CD14-positive monocyte (primary cell): ENCODE measurements around the gene HIF1A. TPM values are rescaled to one million over a fixed set of nuclear protein-coding genes. Genes with fewer than 3 reads are reported as not detected.

Experiments used
- DNase-seq, 3 donors: peaks; one replicate each; pipeline ENCODE4 v3.0.0-alpha.2; 2011 to 2022
- H2AFZ ChIP-seq: 2 replicates; pipeline ENCODE4 v1.6.0; 2012; ENCODE audit warnings: mild to moderate bottlenecking, low read depth, low read length, inconsistent platforms; ENCODE audit not compliant: insufficient read depth, poor library complexity, severe bottlenecking
- H3K27ac ChIP-seq, 2 donors: 1 replicate in 1 of 2; 2 replicates in 1 of 2; pipeline ENCODE4 v1.5.1; 2012 to 2013; ENCODE audit warnings: low read length in 2 of 2, control low read depth in 1 of 2, inconsistent platforms in 1 of 2, low read depth in 1 of 2, mild to moderate bottlenecking in 1 of 2
- H3K27me3 ChIP-seq, 2 donors: one replicate each; pipeline versions ENCODE4 v1.6.0 to v1.6.1; 2011 to 2013; ENCODE audit warnings: low read length in 2 of 2; ENCODE audit not compliant: control insufficient read depth in 2 of 2, insufficient read depth in 2 of 2
- H3K36me3 ChIP-seq, 2 donors: replicated peaks in 1 of 2; 1 replicate in 1 of 2; 2 replicates in 1 of 2; pipeline versions ENCODE4 v1.5.1 to v1.6.1; 2012 to 2013; ENCODE audit warnings: low read length in 2 of 2, control low read depth in 1 of 2, inconsistent platforms in 1 of 2, mild to moderate bottlenecking in 1 of 2; ENCODE audit not compliant: insufficient read depth in 2 of 2, control insufficient read depth in 1 of 2
- H3K4me1 ChIP-seq, 2 donors: 1 replicate in 1 of 2; 2 replicates in 1 of 2; pipeline versions ENCODE4 v1.5.1 to v1.6.1; 2012 to 2013; ENCODE audit warnings: low read length in 2 of 2, control low read depth in 1 of 2, inconsistent platforms in 1 of 2, mild to moderate bottlenecking in 1 of 2, moderate library complexity in 1 of 2; ENCODE audit not compliant: insufficient read depth in 2 of 2, control insufficient read depth in 1 of 2
- H3K4me2 ChIP-seq: replicated peaks from 2 replicates; pipeline ENCODE3; 2012; ENCODE audit warnings: low read length, moderate library complexity, mild to moderate bottlenecking; ENCODE audit not compliant: poor library complexity, severe bottlenecking; ENCODE audit errors: extremely low read depth
- H3K4me3 ChIP-seq, 3 experiments: fragments of 200-600 bp in 1 of 3; sonication (generic) in 1 of 3; replicated peaks in 1 of 3; 1 replicate in 2 of 3; 2 replicates in 1 of 3; pipeline ENCODE4 v1.5.1; 2011 to 2013; ENCODE audit warnings: low read length in 3 of 3, mild to moderate bottlenecking in 3 of 3, control low read depth in 2 of 3, low read depth in 2 of 3, inconsistent platforms in 1 of 3, moderate library complexity in 1 of 3
- H3K79me2 ChIP-seq: 2 replicates; pipeline ENCODE4 v1.6.0; 2012; ENCODE audit warnings: mild to moderate bottlenecking, control low read depth, inconsistent platforms, low read length, moderate library complexity; ENCODE audit not compliant: insufficient read depth
- H3K9ac ChIP-seq: 2 replicates; pipeline ENCODE4 v1.6.0; 2017; ENCODE audit warnings: low read length, mild to moderate bottlenecking; ENCODE audit not compliant: insufficient read depth, poor library complexity, severe bottlenecking
- H3K9me3 ChIP-seq, 2 donors: replicated peaks in 1 of 2; 1 replicate in 1 of 2; 2 replicates in 1 of 2; pipeline versions ENCODE4 v1.5.1 to v1.6.1; 2012 to 2013; ENCODE audit warnings: low read length in 2 of 2, control low read depth in 1 of 2; ENCODE audit not compliant: control insufficient read depth in 1 of 2, insufficient read depth in 1 of 2
- H4K20me1 ChIP-seq: 2 replicates; pipeline ENCODE4 v1.6.0; 2012; ENCODE audit warnings: mild to moderate bottlenecking, low read length, control low read depth, moderate library complexity; ENCODE audit not compliant: insufficient read depth
- H3K27ac Mint-ChIP-seq, 7 donors: one replicate each; pipeline ENCODE4 v1.8.0; 2020; ENCODE audit warnings: mild to moderate bottlenecking in 7 of 7, mixed read lengths in 7 of 7, moderate library complexity in 6 of 7, inconsistent platforms in 2 of 7
- H3K27me3 Mint-ChIP-seq, 3 donors: one replicate each; pipeline ENCODE4 v1.8.0; 2021 to 2022; ENCODE audit warnings: low read depth in 3 of 3, mild to moderate bottlenecking in 3 of 3, mixed read lengths in 3 of 3, moderate library complexity in 3 of 3, inconsistent platforms in 1 of 3
- H3K36me3 Mint-ChIP-seq, 2 donors: one replicate each; pipeline ENCODE4 v1.8.0; 2020; ENCODE audit warnings: mixed read lengths in 2 of 2, inconsistent platforms in 1 of 2, mild to moderate bottlenecking in 1 of 2
- H3K4me1 Mint-ChIP-seq: one replicate; pipeline ENCODE4 v1.8.0; 2020; ENCODE audit warnings: mild to moderate bottlenecking, mixed read lengths
- H3K4me3 Mint-ChIP-seq, 2 donors: one replicate each; pipeline ENCODE4 v1.8.0; 2020; ENCODE audit warnings: mild to moderate bottlenecking in 2 of 2, mixed read lengths in 2 of 2, moderate library complexity in 1 of 2
- H3K9me3 Mint-ChIP-seq, 7 donors: one replicate each; pipeline ENCODE4 v1.8.0; 2020 to 2022; ENCODE audit warnings: mixed read lengths in 7 of 7, mild to moderate bottlenecking in 6 of 7, moderate library complexity in 6 of 7, inconsistent platforms in 2 of 7
- WGBS: methylation state at CpG from one replicate; pipeline ENCODE4 v1.1.5; 2013; ENCODE audit warnings: missing lambda C conversion rate; ENCODE audit not compliant: insufficient coverage; 5-methylcytosine and 5-hydroxymethylcytosine counted together
- intact Hi-C, 2 donors: fragments of 100-400 bp; cut with micrococcal nuclease; formaldehyde crosslinking; loops; one replicate each; pipeline versions ENCODE4 v1.15.0 to v1.15.1; 2023
- polyA plus RNA-seq, 3 donors: library from polyadenylated mRNA; depleted of rRNA in 1 of 3; unstranded in 2 of 3; stranded (reverse) in 1 of 3; fragments of 300-500 nt in 2 of 3; fragments of >200 nt in 1 of 3; fragmentation: Illumina TruSeq in 2 of 3; gene quantifications; 1 replicate in 2 of 3; 2 replicates in 1 of 3; pipeline ENCODE4 v1.2.3, GENCODE V29; 2012 to 2021
- TF ChIP-seq, protein P1 (sequence below): fragments of 200-600 bp; IDR thresholded peaks from one replicate; pipeline ENCODE4 v1.8.0; 2022; ENCODE audit warnings: antibody characterized with exemption, mild to moderate bottlenecking

Gene HIF1A
- polyA plus RNA-seq, 3 donors = 79.0 to 137 (median 137) TPM

DNA sequence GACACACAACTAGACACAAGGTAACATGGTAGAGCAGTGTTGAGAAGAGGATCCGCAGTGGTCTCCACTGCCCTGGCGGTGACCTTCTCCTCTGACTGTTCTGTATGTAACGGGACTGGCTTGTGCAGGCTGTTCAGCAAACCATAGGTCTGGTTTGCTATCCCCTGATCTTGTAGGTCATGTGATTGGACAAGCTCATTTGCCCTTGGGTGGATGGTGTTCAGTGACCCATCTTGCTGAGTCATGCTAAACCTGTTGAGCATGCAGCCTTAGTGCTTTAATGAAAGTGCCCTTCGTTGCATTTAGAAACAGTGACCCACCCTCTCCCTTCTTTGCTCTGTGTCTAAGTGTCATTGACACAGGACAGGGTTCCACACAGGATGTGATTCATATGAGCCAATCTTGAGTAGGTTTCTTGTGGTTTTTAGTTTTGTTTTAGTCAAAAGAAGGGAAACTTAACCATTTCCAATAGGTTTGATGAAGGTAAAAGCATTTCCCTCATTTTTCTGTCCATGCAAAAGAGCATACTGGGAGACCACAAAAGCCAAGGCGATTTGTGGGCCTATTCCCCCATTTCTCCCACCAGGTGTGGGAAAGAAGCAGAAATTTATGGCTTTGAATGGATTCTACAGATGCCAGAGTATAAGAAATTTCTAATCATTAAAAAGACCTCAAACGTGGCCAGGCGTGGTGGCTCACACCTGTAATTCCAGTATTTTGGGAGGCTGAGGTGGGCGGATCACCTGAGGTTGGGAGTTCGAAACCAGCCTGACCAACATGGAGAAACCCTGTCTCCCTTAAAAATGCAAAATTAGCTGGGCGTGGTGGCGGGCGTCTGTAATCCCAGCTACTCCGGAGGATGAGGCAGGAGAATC is 32.6 kb upstream of the HIF1A start:
- peak overlapping the region; percentile 10 for H3K9ac ChIP-seq
- Mint-ChIP-seq H3K27me3 (no peaks in the 10 kb centered on the region), H3K27ac (peak overlapping the region; percentile 92 to 98 (median 96)), H3K36me3 (peaks cover 0 to 5% of the 10 kb centered on the region in 2 donors), H3K4me3 (peak overlapping the region; percentile 51 to 55), H3K9me3 (peaks cover 0 to 5% (median 1%) of the 10 kb centered on the region in 7 donors), H3K4me1 (peaks cover 61% of the 10 kb centered on the region)
- H3K27ac ChIP-seq = peak overlapping the region; percentile 80 to 87
- H3K4me1 ChIP-seq = peaks cover 55 to 68% of the 10 kb centered on the region in 2 donors
- DNase-seq = peak; percentile 90 to 94 (median 92)
- H3K36me3 ChIP-seq = no peaks in the 10 kb centered on the region
- H3K27me3 ChIP-seq = no peaks in the 10 kb centered on the region
- H3K4me2 ChIP-seq = peak overlapping the region; percentile 61
- H3K4me3 ChIP-seq = peak overlapping the region; percentile 12 to 60 (median 25)
- H4K20me1 ChIP-seq = no peaks in the 10 kb centered on the region
- WGBS = 70% methylated on average over 6 of the region's 13 CpGs
- TF ChIP-seq, protein P1, sequence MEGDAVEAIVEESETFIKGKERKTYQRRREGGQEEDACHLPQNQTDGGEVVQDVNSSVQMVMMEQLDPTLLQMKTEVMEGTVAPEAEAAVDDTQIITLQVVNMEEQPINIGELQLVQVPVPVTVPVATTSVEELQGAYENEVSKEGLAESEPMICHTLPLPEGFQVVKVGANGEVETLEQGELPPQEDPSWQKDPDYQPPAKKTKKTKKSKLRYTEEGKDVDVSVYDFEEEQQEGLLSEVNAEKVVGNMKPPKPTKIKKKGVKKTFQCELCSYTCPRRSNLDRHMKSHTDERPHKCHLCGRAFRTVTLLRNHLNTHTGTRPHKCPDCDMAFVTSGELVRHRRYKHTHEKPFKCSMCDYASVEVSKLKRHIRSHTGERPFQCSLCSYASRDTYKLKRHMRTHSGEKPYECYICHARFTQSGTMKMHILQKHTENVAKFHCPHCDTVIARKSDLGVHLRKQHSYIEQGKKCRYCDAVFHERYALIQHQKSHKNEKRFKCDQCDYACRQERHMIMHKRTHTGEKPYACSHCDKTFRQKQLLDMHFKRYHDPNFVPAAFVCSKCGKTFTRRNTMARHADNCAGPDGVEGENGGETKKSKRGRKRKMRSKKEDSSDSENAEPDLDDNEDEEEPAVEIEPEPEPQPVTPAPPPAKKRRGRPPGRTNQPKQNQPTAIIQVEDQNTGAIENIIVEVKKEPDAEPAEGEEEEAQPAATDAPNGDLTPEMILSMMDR = no peak
- intact Hi-C loops = loop anchor here in 1 of 2 donors (2.0 to 5.0 kb wide), 5 partner anchors 34 to 190 kb away; no protein-coding TSS in a partner anchor
- no peaks in the 10 kb centered on the region for H3K9me3 ChIP-seq
- no peaks in the 10 kb centered on the region for H3K79me2 ChIP-seq
- no peak overlapping the region for H2AFZ ChIP-seq

DNA sequence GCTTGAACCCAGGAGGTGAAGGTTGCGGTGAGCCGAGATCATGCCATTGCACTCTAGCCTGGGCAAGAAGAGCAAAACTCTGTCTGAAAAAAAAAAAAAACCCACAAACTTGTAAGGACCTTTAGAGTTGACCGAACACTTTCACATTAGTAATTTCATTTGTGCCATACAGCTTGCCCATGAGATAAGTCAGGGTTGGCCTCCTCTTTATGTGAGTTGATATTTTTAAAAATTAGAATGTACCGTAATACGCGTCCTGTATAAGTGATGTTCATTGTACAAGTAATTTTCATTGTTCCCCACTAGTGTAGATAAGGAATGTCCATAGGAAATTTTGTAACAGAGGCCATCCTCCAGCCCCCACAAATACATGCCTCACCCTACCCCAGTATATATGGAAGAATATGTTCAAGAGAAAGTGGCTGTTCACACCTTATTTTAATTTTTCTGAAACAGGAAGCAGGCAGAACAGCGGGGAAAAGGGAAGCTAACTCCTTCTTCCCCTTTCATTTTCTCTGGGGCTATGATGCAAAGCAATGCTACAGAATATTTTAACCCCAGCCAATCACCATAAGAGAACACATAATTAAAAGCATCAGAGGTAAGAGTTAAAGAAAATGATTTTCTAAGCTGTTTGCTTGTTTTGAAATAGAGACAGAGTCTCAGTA is 31.9 kb upstream of the HIF1A start:
- Histone ChIP-seq H3K4me3 (peak overlapping the region in 1 of 3 experiments; percentile 60), H3K4me2 (peak overlapping the region; percentile 61), H3K27ac (peak overlapping the region; percentile 80 to 87), H3K9ac (no peak overlapping the region), H4K20me1 (no peaks in the 10 kb centered on the region), H3K4me1 (peaks cover 63 to 76% of the 10 kb centered on the region in 2 donors), H3K36me3 (no peaks in the 10 kb centered on the region), H3K9me3 (no peaks in the 10 kb centered on the region), H3K27me3 (no peaks in the 10 kb centered on the region), H3K79me2 (no peaks in the 10 kb centered on the region), H2AFZ (no peak overlapping the region)
- peak; percentile 76 to 86 (median 81) for DNase-seq
- H3K36me3 Mint-ChIP-seq = peaks cover 0 to 5% of the 10 kb centered on the region in 2 donors
- peaks cover 0 to 5% (median 1%) of the 10 kb centered on the region in 7 donors for H3K9me3 Mint-ChIP-seq
- TF ChIP-seq, protein P1 = no peak
- no CpG with 5 or more reads among the region's 7 CpGs for WGBS
- peak overlapping the region; percentile 92 to 98 (median 96) for H3K27ac Mint-ChIP-seq
- H3K4me3 Mint-ChIP-seq = peak overlapping the region; percentile 50 to 59
- peaks cover 61% of the 10 kb centered on the region for H3K4me1 Mint-ChIP-seq
- intact Hi-C loops = loop anchor here in 1 of 2 donors (2.0 to 5.0 kb wide), 5 partner anchors 33 to 191 kb away; no protein-coding TSS in a partner anchor
- no peaks in the 10 kb centered on the region for H3K27me3 Mint-ChIP-seq
